Activated CD4-positive, alpha-beta T cell treated with anti-CD3 and anti-CD28 coated beads, Interleukin-2, amount 50 U/mL, for 48 hours (primary cell): Measurements from ENCODE around the gene SDC3.

Experiments used
- DNase-seq, 2 experiments: peaks; one replicate each; pipeline ENCODE4 v3.0.0-alpha.2; 2020

Gene SDC3

DNA sequence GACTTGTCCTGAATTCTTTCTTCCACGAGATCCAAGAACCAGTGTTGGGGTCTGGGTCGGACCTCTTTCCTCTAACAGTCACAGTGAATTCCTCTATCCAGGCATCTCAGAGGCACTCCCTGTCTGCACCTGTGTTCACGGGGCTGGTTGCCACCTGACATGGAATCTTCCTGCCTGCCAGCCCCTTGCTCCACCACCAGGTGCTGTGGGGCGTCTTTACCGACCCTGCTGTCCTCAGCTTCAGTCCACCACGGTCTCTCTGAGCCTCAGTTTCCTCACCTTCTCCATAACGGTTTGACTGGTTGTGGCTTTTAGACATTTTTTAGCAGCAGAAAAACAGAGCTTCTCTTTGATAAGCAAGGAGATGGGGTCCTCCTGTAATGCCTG, 62.7 kb downstream of the SDC3 start:
- DNase-seq, result no peak

DNA sequence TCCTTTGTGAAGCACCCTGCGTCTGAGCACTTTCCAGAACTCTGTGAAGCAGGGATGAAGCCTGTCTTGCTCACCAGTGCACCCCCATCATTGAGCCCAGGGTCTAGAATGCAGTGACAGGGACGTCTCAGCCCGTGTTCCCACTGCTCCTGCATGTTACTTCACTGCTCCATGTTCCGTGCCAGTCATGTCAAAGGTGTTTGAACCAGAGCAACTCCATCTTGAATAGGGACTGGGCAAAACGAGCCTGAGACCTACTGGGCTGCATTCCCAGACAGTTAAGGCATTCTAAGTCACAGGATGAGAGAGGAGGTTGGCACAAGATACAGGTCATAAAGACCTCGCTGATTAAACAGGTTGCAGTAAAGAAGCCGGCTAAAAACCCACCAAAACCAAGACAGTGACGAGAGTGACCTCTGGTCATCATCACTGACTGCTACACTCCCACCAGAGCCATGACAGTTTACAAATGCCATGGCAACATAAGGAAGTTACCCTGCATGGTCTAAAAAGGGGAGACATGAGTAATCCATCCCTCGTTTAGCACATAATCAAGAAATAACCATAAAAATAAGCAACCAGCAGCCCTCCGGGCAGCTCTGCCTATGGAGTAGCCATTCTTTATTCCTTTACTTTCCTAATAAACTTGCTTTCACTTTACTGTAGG, 63.2 kb downstream of the SDC3 start:
- no peak for DNase-seq

DNA sequence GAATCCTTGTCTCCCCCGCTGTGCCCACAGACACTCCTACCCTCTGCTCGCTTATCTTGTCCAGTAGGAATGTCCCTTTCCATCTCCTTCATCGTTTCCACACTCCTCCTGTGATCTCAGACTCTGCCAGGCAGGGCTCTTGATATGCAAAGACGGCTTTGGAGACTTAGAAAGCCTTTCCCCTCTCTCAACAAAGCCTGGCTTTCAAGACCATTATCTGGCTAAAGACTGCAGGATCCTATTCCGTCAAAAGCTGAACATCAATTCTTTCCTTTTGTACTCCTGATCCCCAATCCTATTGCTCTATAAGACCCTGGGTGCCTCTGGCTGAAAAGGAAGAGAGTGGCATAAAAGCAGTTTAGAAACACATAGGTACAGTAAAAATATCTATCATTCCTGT, 63.9 kb downstream of the SDC3 start:
- DNase-seq, result no peak

DNA sequence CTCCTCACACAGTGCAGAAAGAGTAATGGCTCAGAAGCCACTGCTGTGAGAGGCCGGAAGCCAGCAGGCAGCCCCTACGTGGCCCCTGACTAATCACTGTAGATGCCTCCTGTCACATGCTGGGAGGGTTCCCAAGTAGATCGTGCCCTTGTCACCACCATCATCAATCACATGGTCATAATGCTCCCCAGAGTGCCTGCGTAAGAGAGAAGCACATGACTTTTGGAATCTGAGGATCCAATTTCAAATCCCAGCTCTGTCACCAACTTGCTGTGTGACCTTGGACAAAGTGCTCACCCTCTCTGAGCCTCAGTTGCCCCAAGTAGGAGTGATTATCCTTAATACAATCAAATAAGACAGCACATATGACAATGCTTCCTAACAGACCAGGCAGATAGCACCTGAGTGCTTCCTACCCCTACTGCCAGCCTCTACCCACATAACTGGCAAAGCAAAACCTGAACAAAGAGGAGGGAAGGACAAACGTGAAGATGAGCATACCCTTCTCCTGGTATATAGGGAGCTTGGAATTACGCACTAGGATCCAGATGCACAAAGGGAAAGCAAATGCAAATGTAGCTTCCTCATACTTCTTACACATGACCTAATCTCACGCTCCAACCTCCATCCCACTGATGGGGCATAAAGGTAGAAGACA, 65.7 kb downstream of the SDC3 start:
- no peak for DNase-seq

DNA sequence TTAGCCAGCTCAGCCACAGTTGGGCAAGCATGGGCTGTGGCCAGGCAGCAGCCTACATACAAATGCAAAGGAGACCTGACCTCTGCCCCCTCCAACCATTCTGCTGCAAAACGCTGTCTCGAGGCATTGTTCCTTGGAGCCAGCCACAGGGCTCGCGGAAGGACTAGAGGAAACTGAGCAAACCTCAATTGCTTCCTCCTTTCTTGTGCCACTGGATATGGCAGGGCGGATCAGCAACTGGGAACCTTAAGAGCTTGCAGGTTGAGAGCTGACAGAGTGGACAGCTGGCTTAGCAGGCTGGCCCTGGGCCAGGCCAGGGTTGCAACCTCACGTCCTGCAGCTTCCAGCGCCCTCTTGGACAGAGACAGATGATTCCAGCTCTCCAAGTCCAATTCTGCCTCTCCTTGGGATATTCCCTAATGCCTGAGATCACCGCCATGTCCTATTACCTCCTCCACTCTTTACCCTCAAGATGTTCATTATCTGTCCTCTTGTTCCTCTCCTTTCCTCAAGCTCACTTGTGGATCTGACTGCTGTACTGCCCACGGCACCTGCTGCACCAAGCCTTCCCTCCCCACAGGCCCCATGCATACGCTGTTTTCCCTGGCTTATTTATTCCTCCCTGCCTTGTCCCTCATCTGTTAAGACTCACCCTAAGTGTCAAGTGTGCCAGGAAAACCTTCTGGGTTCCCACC, 67.5 kb downstream of the SDC3 start:
- no peak for DNase-seq

DNA sequence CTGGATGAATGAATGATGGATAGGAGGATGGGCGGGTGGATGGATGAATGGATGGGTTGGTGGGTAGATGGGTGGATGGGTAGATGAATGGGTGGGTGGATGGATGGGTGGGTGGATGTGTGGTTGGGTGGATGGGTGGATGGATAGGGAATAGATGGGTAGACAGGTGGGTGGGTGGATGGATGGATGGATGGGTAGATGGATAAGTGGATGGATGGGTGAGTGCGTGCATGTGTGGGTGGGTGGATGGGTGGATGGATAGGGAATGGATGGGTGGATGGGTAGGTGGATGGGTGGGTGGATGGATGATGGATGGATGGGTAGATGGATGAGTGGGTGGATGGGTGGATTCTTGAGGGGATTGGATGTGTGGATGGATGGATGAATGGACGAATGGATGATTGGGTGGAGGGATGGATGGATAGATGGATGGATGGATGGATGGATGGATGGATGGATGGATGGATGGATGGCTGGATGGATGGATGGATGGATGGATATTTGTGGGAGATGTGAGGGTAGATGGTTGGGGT, 68.7 kb downstream of the SDC3 start:
- DNase-seq, result no peak

DNA sequence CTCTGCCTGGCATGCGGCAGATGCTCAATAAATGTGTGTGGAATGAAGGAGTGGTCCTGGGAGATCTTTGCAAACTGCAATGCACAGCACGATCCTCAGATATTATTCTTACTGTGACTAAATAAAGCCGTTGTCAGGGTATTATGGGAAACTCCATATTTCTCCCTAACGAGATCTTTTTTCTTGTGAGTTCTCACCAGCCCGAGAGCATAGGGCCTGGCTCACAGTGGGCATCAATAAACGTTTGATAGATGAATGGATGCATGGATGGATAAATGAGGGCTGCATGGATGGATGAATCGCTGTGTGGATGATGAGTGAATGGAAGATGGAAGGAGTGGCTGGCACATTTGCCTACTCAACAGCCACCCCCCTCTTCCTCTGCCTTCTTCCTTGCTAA, 69.6 kb downstream of the SDC3 start:
- DNase-seq, result no peak

DNA sequence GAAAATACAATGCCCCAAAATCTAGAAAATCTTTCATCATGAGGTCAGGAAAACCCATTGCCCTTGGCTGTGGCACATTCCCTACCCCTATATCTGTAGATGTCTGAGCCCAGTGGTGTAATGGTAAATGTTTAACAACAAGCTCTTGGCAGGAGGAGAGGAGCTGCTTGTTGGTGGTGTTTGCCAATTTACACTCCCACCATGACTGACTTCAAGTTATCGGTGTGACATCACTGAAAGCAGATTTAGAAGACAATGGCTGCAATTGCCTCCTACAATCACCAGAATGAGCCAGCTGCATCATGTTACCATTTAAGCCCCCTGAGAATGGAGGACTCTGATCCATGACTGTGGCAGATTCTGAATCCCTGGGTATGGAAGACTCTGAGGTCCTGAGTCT, 70.9 kb downstream of the SDC3 start:
- DNase-seq, result no peak

DNA sequence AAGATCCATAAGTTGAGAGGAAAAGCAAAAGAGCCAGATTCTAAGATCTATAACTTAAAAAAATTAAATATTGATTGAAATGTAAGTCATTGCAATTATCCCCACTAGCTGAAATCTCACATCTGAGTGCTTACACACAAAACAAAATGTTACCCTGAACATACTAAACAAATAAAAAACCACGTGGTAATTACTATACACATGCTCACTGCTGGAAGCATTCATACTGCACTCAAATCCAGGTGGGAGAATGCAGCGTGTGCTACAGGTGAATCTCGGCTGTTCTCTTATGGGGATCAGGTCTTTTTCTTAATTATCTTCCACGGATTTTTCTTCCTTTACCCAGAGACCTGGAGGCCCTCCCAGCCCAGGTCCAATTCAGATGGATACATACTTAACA, 74.3 kb downstream of the SDC3 start:
- DNase-seq, result no peak

DNA sequence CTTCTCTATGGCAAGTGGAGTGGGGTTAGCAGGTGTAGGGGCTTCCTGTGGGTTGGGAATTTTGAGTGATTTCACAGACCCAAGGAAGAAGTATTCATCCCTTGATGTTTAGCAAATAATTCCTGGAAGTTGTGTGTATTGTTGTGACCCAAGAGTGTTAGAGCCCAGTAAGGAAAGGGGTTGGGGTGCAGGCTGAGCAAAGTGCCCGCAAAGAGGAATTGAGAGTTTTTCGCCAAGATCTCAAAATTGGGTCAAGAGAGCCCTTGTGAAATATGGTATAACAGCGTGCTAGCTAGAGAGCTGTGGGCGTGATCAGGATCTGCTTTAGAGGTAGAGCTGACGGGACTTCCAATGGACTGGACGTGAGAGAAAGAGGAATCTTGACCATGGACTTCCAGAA, 78.0 kb downstream of the SDC3 start:
- no peak for DNase-seq

DNA sequence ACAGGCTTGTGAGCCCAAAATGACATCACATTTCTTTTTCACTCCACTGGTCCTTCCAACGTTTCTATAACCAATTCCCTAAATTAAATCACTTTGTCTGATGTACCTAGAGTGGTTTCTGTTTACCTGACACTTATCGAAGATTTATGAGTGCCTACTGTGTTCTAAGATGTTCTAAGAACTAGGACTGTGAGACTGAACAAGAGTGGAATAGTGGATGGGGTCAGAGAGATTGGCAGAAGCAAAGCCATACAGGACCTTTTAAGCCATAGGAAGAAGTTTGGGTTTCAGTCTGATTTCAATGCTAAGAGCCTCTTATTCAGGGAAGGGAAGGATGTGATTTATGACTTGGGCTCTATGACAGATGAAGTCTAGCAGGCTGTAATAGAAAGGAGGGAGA, 78.7 kb downstream of the SDC3 start:
- DNase-seq, result no peak

DNA sequence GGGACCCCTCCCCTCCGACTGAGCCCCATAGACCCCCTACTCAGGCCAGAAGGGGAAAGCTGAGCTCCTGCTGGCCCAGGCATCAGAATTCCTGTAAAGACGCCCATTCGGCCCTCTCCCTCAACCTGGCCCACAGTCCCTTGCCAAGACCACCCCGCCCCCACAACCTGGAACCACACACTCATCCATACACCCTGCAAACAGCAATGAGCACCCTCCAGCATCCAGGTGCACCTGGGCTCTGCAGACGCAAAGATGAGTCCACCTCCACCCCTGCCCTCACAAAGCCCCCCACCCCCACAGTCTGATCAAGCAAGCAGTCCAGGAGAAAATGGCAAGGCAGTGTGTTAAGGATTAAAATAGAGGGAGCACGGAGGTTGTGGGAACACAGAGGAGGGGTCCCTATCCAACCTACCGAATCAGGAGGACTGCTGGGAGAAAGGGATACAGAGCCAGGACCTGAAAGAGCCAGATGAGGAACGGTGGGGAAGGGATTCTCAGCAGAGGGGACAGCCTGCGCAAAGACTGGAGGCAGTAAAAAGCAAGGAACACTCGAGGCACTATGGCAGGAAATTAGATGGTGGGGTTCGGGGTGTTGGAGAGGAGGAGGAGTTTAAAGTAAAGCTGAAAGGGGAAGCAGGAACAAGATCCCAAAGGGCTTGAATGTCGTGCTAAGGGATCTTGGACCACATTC, 83.7 kb downstream of the SDC3 start:
- no peak for DNase-seq

DNA sequence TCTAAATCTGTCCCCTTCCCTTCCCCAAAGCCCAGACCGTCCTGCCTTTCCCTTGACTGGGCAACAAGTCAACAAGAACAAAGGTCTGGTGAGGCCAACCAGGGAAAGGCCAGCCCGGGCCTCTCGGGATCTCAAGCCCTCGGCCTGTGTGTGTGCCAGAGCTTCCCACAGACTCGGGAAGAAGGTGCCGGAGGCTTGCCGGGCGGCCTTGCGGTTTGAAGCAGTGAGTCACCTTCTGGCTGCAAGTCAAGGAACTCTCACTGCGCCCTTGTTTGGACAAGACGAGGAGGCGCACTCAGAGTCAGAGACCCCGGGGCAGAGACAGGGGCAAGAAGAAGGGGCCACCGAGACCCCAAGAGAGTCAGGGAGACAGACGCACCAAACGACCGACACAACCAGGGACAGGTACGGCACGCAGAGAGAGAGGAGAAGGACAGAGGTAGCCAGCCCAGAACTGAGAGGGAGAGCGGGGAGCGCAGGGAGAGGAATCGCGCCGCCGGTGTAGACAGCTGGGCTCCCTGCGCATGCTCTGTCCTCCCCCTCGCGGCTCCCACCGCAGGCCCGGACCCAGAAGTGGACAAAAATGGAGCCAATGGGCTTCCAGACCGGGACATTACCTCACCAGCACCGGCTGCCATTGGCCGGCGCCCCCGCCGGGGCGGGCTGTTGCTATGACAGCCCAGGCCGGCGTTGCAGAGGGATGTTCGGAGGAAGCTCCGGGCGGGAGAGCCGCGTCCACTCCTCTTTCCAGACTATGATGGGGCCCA, 84.4 kb downstream of the SDC3 start:
- DNase-seq, result peak; percentile 69 to 74

DNA sequence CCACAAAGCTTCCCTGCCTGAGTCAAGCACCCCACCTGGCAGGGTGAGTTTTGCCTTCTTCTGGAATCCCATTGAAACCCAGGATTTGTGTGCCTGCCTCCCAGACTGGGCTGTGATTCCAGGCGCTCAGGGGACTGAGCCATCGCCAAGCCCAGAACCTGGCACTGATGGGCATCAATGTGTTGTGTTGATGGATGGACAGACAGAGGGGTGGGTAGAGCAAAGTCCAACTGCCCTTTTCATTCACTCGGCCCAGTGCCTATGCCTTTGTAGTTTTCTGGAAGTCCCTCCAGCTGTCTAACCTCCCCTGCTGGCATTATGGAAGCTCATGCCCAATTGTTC, 85.0 kb downstream of the SDC3 start:
- no peak for DNase-seq

DNA sequence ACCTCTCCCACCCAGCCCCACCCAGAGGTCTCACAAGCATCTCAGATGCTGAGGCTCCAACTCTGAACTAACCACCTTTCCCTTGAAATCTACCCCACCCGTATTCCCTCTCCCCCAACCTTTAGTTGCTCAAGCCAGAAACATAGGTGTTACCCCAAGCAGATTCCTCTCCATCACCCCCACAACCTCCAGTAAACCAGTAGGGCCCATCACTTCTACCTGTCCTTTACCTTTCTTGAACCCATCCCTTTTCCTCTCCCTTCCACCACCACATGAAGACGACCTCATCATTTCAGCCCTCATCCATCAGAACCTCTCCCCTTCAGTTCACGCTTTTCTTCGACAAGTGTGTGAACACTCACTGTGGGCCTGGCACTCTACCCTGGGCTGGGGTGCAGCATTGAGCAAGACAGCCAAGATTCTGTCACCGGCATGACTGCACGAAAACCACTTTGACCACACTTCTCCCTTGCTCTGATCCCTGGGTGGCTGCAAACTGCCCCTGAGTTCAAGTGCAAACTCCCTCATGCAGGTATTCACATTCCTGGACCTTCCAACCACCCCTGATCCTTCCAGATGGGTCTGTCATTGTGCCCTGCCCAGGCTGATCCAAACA, 85.5 kb downstream of the SDC3 start:
- peak in 1 of 2 experiments; percentile 13 for DNase-seq

DNA sequence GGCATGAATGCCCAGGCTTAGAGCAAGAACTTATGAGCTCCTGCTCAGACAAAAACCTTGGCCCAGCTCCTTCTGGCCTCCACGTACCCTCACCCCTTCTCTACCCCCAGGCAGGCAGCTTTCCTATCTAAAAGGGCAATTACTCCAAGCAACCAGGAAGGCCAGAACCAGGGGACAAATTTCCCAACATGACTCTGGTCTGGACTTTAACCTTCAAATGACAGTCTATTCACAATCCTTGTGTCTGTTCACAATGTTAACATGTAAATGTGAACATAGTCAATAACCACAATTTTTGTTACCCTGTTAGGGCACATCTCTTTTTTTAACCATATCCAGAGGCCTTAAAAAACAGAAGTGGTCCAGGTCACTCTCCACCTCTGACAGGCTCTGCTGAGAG, 86.6 kb downstream of the SDC3 start:
- DNase-seq, result no peak

DNA sequence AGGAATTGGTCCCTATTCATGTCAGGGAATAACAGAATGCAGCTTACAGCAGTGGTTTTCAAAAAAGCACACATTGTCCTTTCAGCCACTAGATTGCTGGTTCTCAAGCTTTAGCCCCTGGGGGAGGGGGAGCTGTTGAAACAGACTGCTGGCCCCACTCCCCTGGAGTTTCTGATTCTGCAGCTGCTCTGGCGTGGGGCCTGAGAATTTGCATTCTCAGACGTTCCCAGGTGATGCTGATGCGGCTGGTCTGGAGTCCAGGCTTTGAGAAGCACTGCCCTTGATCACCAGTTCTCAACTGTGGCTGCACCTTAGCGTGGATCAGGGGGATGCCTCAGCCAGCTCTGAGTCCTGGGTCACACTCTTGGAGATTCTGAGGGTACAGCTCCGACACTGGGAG, 88.3 kb downstream of the SDC3 start:
- DNase-seq, result no peak
